ENCODE results near the gene GNPNAT1.
A peak's percentile ranks its signal among the peaks of the same experiment; 100 is the strongest.
"Not testable (repeated sequence)": the region's sequence is repeated elsewhere in the genome, so short reads cannot be mapped to it uniquely, and the experiment has no call there.

GNPNAT1 gene

DNA sequence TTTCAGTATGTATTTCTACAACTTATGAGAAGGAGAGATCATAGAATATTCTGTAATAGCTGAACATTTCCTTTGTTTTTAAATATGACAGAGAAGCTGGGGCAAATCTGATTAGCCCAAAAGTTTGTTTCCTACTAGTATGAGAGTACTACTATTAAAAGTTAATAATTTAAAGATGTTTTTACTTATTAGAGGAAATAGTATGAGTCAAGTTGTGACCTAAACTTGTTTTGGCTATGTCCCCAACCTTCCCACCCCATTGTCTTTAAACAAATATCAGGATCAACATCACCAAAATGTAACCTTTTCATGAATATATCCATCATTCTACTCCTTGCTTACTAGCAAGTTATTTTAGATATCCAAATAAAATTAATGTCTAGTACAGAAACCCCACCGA, 10.5 kb downstream of the GNPNAT1 start:
- H3K4me3 ChIP-seq (ENCODE audit: control insufficient read depth, low read depth, low read length), result no peak overlapping the region
- no peak for TF ChIP-seq CTCF (conservative IDR thresholded peaks at IDR 0.05; ENCODE audit: control insufficient read depth, insufficient read depth, low read depth, low read length)

DNA sequence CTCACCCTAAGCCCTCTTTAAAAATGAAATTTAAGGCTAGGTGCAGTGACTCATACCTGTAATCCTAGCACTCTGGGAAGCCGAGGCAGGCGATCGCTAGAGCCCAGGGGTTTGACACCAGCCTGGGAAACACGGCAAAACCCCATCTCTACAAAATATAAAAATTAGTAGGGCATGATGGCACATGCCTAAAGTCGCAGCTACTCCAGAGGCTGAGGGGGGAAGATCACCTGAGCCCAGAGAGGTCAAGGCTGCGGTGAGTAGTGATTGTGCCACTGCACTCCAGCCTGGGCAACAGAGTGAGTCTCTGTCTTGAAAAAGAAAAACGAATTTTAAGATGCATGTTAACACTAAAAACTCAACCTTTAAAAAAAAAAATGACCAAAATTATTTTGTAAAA, 12.7 kb downstream of the GNPNAT1 start:
- H3K4me3 ChIP-seq (ENCODE audit: control insufficient read depth, low read depth, low read length), result no peak overlapping the region
- DNase-seq (ENCODE audit: low read depth), result no peak
- no peak for TF ChIP-seq CTCF (conservative IDR thresholded peaks at IDR 0.05; ENCODE audit: control insufficient read depth, insufficient read depth, low read depth, low read length)

More for the DNA sequence above, 10.5 kb downstream of the GNPNAT1 start:
- peak; percentile 33 for DNase-seq (ENCODE audit: low read depth)

DNA sequence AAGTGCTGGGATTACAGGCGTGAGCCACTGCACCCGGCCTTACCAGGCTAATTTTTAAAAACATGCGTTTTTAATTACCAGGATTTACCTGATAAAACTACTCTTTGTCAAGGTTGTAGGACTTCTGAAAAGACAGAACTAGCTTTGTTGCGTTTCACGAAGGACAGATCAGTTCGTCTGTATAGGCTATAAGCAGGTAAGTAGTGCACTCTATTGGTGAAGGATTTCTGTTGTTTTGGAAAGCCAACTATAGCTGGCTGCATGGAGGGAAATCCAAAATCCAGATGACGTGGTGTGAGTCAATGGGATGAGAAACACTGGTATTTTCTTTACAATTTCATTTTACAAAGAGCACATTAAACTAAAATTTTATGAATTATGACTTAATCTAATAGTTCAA, 14.6 kb downstream of the GNPNAT1 start:
- TF ChIP-seq CTCF (conservative IDR thresholded peaks at IDR 0.05; ENCODE audit: control insufficient read depth, insufficient read depth, low read depth, low read length), result no peak
- no peak for DNase-seq (ENCODE audit: low read depth)
- no peak overlapping the region for H3K4me3 ChIP-seq (ENCODE audit: control insufficient read depth, low read depth, low read length)

GRCh38 chr14:52769887-52770286, 21.5 kb downstream of the GNPNAT1 start:
- DNase-seq (ENCODE audit: low read depth), result no peak
- H3K4me3 ChIP-seq (ENCODE audit: control insufficient read depth, low read depth, low read length), result no peak overlapping the region

DNA sequence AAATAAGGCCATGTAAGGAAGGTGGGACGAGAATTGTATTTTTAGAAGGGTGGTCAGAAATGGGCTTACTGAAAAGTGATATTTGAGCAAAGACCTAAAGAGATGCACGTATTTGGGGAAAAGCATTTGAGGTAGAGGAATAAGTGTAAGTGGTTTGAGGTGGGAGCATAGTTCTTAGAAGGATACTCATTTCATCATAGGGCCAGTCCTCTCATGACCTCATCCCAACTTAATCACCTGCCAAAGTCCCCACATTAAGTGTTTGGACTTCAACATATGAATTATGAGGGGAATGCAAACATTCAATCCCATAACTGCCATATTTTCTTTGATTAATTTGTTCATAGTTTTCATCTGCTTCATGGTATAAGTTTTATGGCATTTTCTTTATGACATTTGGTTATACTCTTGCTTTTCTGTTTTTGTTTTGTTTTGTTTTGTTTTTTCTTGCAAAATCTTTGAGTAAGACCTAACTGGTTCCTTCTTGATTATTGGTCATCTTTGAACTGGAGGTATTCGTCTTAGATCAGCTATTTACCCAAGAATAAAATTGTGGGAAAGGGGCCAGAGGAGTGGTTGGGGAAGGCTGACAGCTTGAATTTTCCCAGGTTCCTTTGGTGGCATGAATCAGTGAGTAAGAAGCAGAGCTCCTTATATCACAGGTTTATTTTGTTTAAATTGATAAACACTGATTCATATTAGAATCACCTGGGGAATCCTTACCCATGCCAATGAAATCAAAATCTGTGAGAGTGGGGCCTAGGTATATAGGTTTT, 24.2 kb downstream of the GNPNAT1 start:
- TF ChIP-seq CTCF (conservative IDR thresholded peaks at IDR 0.05; ENCODE audit: control insufficient read depth, insufficient read depth, low read depth, low read length), result no peak
- no peak for DNase-seq (ENCODE audit: low read depth)
- H3K4me3 ChIP-seq (ENCODE audit: control insufficient read depth, low read depth, low read length), result no peak overlapping the region

More at GRCh38 chr14:52769887-52770286, 21.5 kb downstream of the GNPNAT1 start:
- no peak for TF ChIP-seq CTCF (conservative IDR thresholded peaks at IDR 0.05; ENCODE audit: control insufficient read depth, insufficient read depth, low read depth, low read length)

- not testable (repeated sequence) for DNase-seq (ENCODE audit: low read depth); H3K4me3 ChIP-seq (ENCODE audit: control insufficient read depth, low read depth, low read length)
Observed at GRCh38 chr14:52762923-52763322, 28.5 kb downstream of the GNPNAT1 start.

GRCh38 chr14:52759145-52759544, 32.3 kb downstream of the GNPNAT1 start:
- DNase-seq (ENCODE audit: low read depth), result no peak
- TF ChIP-seq CTCF (conservative IDR thresholded peaks at IDR 0.05; ENCODE audit: control insufficient read depth, insufficient read depth, low read depth, low read length), result no peak
- no peak overlapping the region for H3K4me3 ChIP-seq (ENCODE audit: control insufficient read depth, low read depth, low read length)

Measured in fibroblast of mammary gland (primary cell).